ENCODE measurements around the gene TOMM34.

The TOMM34 gene

DNA sequence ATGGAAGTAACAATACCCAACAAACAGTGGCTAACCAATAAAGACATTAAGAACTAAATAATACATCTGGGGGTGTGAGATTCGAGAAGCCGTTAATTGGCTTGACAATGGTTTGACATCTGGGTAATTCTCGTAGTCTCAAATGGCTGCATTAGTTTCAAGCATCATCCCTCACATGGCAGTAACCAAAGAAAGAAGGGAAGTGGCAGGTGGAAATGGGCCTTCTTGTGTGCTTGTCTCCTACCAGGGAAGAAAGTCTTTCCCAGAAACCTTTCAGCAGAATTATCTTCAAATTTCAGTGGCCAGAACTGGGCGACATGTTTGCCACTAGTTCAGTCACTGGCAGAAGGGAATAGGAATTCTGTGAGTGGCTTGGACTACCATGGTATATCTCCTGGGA is 16.5 kb upstream of the TOMM34 start:
- Histone ChIP-seq H3K9ac (ENCODE audit: low read depth, low read length) (no peak overlapping the region), H3K9me3 (ENCODE audit: insufficient read depth, low read depth, low read length) (no peaks in the 10 kb centered on the region), H3K36me3 (ENCODE audit: insufficient read depth, low read depth, low read length) (peaks cover 91% of the 10 kb centered on the region), H3K27me3 (ENCODE audit: insufficient read depth, low read length) (no peaks in the 10 kb centered on the region), H3K4me1 (ENCODE audit: insufficient read depth, low read length) (no peaks in the 10 kb centered on the region), H3K27ac (ENCODE audit: low read length) (no peak overlapping the region), H3K4me3 (ENCODE audit: low read length) (no peak overlapping the region)

DNA sequence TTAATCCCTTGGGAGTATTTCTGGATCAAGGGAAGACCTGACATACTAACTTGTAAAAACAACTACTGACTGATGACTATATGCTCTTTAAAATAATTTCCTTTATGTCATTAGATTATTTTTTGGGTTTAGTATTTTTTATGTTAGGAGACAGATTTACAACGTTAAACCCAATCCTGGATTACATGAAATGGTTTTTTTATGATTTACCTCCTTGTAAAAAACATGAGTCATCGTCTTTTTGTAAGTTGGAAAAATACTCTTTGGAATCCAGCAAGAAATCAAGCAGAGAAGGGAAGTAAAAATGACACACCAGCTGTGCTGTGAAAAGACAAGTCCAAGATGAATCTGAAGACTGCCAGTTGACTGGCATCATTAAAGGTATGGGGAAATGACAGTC is 12.9 kb upstream of the TOMM34 start:
- Histone ChIP-seq H3K36me3 (ENCODE audit: insufficient read depth, low read depth, low read length) (peaks cover 58% of the 10 kb centered on the region), H3K27me3 (ENCODE audit: insufficient read depth, low read length) (no peaks in the 10 kb centered on the region), H3K9me3 (ENCODE audit: insufficient read depth, low read depth, low read length) (no peaks in the 10 kb centered on the region), H3K4me3 (ENCODE audit: low read length) (no peak overlapping the region), H3K9ac (ENCODE audit: low read depth, low read length) (no peak overlapping the region), H3K27ac (ENCODE audit: low read length) (no peak overlapping the region), H3K4me1 (ENCODE audit: insufficient read depth, low read length) (no peaks in the 10 kb centered on the region)

DNA sequence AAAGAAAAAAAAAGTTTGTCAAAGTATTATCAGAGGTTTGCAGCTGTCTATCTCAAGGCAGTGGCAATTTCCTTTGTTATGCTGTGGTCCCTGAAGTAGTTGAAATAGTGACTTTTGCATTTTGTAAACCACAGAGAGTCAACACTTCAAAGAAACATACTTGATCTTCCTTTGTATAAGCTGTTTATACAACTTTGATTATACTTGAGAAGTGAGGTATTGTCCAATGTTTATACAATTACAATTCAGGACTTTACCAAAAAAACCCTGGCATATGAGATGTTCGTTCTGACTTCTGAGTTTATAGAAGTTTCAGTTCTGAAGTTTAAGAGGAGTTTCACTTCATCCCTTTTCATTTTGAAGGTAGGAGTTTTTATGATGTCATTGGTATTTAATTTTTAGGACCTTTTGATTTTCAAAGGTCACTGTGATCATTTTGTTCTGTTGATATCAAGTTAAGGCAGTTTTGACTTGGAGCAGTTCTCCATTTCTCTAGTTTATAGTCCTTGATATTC is 10.1 kb upstream of the TOMM34 start:
- Histone ChIP-seq H3K4me1 (ENCODE audit: insufficient read depth, low read length) (peaks cover 4% of the 10 kb centered on the region; the same call in 1 of the 2 replicates), H3K9me3 (ENCODE audit: insufficient read depth, low read depth, low read length) (no peaks in the 10 kb centered on the region), H3K36me3 (ENCODE audit: insufficient read depth, low read depth, low read length) (peaks cover 34% of the 10 kb centered on the region), H3K9ac (ENCODE audit: low read depth, low read length) (no peak overlapping the region), H3K4me3 (ENCODE audit: low read length) (no peak overlapping the region), H3K27ac (ENCODE audit: low read length) (no peak overlapping the region), H3K27me3 (ENCODE audit: insufficient read depth, low read length) (0 out of 2 replicates have a peak, but pooled peaks cover under 1% of the 10 kb centered on the region)

- H3K9me3 ChIP-seq (ENCODE audit: insufficient read depth, low read depth, low read length): no peaks in the 10 kb centered on the region
- peaks cover 25% of the 10 kb centered on the region for H3K36me3 ChIP-seq (ENCODE audit: insufficient read depth, low read depth, low read length)
- no peak overlapping the region for H3K4me3 ChIP-seq (ENCODE audit: low read length)
- H3K27me3 ChIP-seq (ENCODE audit: insufficient read depth, low read length): 0 out of 2 replicates have a peak, but pooled peaks cover 7% of the 10 kb centered on the region
- peaks cover 4% of the 10 kb centered on the region; the same call in 1 of the 2 replicates for H3K4me1 ChIP-seq (ENCODE audit: insufficient read depth, low read length)
- H3K9ac ChIP-seq (ENCODE audit: low read depth, low read length): no peak overlapping the region
- H3K27ac ChIP-seq (ENCODE audit: low read length): no peak overlapping the region
These were observed 9.2 kb upstream of the TOMM34 start for GRCh38 chr20:44969300-44969894.

- H3K36me3 ChIP-seq (ENCODE audit: insufficient read depth, low read depth, low read length): peaks cover 5% of the 10 kb centered on the region
- peaks cover 4% of the 10 kb centered on the region; the same call in 1 of the 2 replicates for H3K4me1 ChIP-seq (ENCODE audit: insufficient read depth, low read length)
- H3K27me3 ChIP-seq (ENCODE audit: insufficient read depth, low read length): peaks cover 26% of the 10 kb centered on the region
- H3K4me3 ChIP-seq (ENCODE audit: low read length): peak overlapping the region; percentile 92
- no peaks in the 10 kb centered on the region for H3K9me3 ChIP-seq (ENCODE audit: insufficient read depth, low read depth, low read length)
- peak overlapping the region; percentile 86; the same call in 1 of the 2 replicates for H3K9ac ChIP-seq (ENCODE audit: low read depth, low read length)
- no peak overlapping the region for H3K27ac ChIP-seq (ENCODE audit: low read length)
These were observed 7.1 kb upstream of the TOMM34 start for GRCh38 chr20:44967207-44967807.

- Histone ChIP-seq H3K27ac (ENCODE audit: low read length) (no peak within 1 kb of the TSS), H3K4me3 (ENCODE audit: low read length) (peak within 1 kb of the TSS; percentile 92), H3K27me3 (ENCODE audit: insufficient read depth, low read length) (peaks cover 33% of the 10 kb centered on the region), H3K36me3 (ENCODE audit: insufficient read depth, low read depth, low read length) (no peaks in the 10 kb centered on the region), H3K9me3 (ENCODE audit: insufficient read depth, low read depth, low read length) (no peaks in the 10 kb centered on the region), H3K9ac (ENCODE audit: low read depth, low read length) (peak within 1 kb of the TSS; percentile 86), H3K4me1 (ENCODE audit: insufficient read depth, low read length) (peaks cover 8% of the 10 kb centered on the region; the same call in 1 of the 2 replicates)
These were observed 6.1 kb upstream of the TOMM34 start, which contains the start of gene STK4 for GRCh38 chr20:44966030-44966961. Gene STK4 (plus strand): TSS chr20:44966512. CDS start chr20:44966569, 57 bp downstream.

GRCh38 chr20:44965651-44966029 is 5.4 kb upstream of the TOMM34 start:
- Histone ChIP-seq H3K4me3 (ENCODE audit: low read length) (peak overlapping the region; percentile 92), H3K36me3 (ENCODE audit: insufficient read depth, low read depth, low read length) (no peaks in the 10 kb centered on the region), H3K9me3 (ENCODE audit: insufficient read depth, low read depth, low read length) (no peaks in the 10 kb centered on the region), H3K4me1 (ENCODE audit: insufficient read depth, low read length) (peaks cover 14% of the 10 kb centered on the region; the same call in 1 of the 2 replicates), H3K9ac (ENCODE audit: low read depth, low read length) (peak overlapping the region; percentile 52; the same call in 1 of the 2 replicates), H3K27me3 (ENCODE audit: insufficient read depth, low read length) (peaks cover 40% of the 10 kb centered on the region), H3K27ac (ENCODE audit: low read length) (no peak overlapping the region)

DNA sequence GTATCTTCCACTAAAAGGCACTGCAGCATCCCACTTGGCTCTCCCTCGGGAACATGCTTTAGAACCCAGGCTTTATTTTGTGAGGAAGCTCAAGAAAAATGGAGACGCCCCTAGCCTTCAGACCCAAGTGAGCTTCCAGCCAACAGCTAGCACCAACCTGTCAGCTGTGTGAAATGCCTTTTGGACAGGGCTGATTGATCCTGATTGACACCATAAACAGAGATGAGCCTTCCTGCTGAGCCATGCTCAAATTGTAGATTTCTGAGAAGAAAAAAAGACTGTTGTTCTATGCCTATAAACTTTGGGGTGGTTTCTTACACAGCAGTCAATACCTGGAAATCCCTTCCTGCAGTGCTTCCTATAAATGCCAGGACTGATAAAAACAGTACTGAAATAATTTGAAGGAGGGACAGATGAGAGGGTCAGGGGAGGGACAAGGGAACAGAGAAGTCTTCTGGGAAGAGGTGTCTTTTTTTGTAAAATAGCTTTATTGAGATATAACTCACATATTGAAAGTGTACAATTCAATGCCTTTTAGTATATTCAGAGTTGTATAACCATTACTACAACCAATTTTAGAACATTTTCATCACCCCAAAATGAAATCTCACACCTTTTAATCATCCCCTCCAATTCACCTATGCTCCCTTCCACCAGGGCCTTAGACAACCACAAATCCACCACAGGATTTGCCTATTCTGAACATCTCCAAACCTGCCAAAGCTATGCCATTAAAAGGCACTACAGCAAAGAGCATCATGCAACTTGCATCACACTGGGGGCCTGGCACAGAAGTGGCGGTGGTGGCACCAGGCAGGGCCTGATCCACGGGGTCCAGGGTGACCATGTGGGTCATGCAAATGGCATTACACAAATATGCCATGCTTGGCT is 3.4 kb upstream of the TOMM34 start:
- Histone ChIP-seq H3K27me3 (ENCODE audit: insufficient read depth, low read length) (peaks cover 40% of the 10 kb centered on the region), H3K4me3 (ENCODE audit: low read length) (no peak overlapping the region), H3K4me1 (ENCODE audit: insufficient read depth, low read length) (peaks cover 20% of the 10 kb centered on the region; the same call in 1 of the 2 replicates), H3K9ac (ENCODE audit: low read depth, low read length) (no peak overlapping the region), H3K27ac (ENCODE audit: low read length) (no peak overlapping the region), H3K36me3 (ENCODE audit: insufficient read depth, low read depth, low read length) (peaks cover 1% of the 10 kb centered on the region; the same call in 1 of the 2 replicates), H3K9me3 (ENCODE audit: insufficient read depth, low read depth, low read length) (no peaks in the 10 kb centered on the region)

GRCh38 chr20:44962483-44962882 is 2.3 kb upstream of the TOMM34 start:
- peaks cover 20% of the 10 kb centered on the region; the same call in 1 of the 2 replicates for H3K4me1 ChIP-seq (ENCODE audit: insufficient read depth, low read length)
- peaks cover 7% of the 10 kb centered on the region; the same call in 1 of the 2 replicates for H3K36me3 ChIP-seq (ENCODE audit: insufficient read depth, low read depth, low read length)
- H3K4me3 ChIP-seq (ENCODE audit: low read length): no peak overlapping the region
- H3K27me3 ChIP-seq (ENCODE audit: insufficient read depth, low read length): peaks cover 40% of the 10 kb centered on the region
- H3K9ac ChIP-seq (ENCODE audit: low read depth, low read length): no peak overlapping the region
- no peak overlapping the region for H3K27ac ChIP-seq (ENCODE audit: low read length)
- no peaks in the 10 kb centered on the region for H3K9me3 ChIP-seq (ENCODE audit: insufficient read depth, low read depth, low read length)

DNA sequence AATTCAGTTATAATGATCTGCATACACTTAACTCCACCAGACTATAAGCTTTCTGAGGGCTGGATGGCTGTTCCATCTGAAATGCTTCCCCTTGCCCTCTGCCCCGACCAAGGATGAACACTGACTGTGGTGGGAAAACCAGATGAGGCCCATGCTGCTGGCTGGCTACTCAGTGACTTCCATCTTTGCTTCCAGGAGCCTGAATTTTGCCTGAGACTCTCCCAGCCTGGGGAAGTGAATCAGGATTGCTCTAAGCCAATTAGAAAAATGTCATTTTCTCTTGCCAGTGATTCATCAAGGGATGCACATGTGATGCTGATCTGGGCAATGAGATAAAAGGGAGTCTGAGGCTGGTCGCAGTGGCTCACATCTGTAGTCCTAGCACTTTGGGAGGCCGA is 1.7 kb upstream of the TOMM34 start:
- no peak overlapping the region for H3K27ac ChIP-seq (ENCODE audit: low read length)
- peaks cover 20% of the 10 kb centered on the region; the same call in 1 of the 2 replicates for H3K4me1 ChIP-seq (ENCODE audit: insufficient read depth, low read length)

More for the DNA sequence above, 1.7 kb upstream of the TOMM34 start:
- H3K27me3 ChIP-seq (ENCODE audit: insufficient read depth, low read length): peaks cover 40% of the 10 kb centered on the region
- no peak overlapping the region for H3K4me3 ChIP-seq (ENCODE audit: low read length)
- no peak overlapping the region for H3K9ac ChIP-seq (ENCODE audit: low read depth, low read length)
- no peaks in the 10 kb centered on the region for H3K9me3 ChIP-seq (ENCODE audit: insufficient read depth, low read depth, low read length)
- H3K36me3 ChIP-seq (ENCODE audit: insufficient read depth, low read depth, low read length): peaks cover 7% of the 10 kb centered on the region; the same call in 1 of the 2 replicates

All from iPS-20b (cell line).